Hepatocyte (in vitro differentiated cells): ENCODE measurements around the gene UBE2E1.

ENCODE experiments used
- EZH2phosphoT487 ChIP-seq: fragments of 200-600 bp; sonication (generic); IDR thresholded peaks from one replicate; pipeline ENCODE4 v1.6.1; 2018; ENCODE audit warnings: antibody characterized with exemption, mild to moderate bottlenecking, low read depth, moderate library complexity; ENCODE audit not compliant: unreplicated experiment, severe bottlenecking
- TF ChIP-seq, protein P1 (sequence below): fragments of 200-600 bp; sonication (generic); IDR thresholded peaks from 2 replicates; pipeline ENCODE4 v1.5.1; 2016; ENCODE audit warnings: antibody characterized with exemption, mild to moderate bottlenecking; ENCODE audit not compliant: poor library complexity

DNA sequence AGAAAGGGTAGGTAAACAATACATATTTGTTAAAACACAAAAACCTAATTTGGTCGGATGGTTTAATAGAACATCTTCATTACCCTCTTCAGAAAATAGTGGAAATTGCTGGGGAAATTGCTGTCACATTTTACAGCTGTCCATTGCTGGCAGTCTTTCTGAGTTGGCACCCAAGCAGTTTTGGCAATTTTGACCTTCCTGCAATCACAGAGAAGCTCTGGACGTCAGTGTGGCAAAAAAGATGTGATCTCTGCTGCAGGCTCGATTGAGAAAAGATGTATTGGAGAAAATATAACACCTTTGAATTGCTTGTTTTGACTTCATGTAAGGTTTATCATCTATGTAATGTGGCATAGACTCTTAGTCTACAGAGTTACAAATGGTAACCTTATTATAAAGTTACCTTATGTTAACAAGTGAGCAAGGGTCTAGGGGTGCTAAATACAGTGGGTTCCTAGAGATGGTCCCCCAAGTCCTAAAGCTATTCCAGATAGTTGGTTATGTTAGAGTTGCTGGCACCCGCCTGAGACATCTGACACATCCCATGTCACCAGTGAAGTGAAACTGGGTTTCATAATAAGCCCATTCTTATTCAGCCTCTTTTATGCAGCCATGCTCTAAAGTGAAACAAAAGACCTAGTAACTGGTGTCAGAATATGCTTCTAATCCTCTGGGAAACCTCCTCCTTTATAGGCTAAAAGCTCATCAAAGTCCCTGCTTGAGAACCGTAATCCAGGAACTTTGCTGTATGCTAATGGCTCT, 14.0 kb downstream of the UBE2E1 start:
- TF ChIP-seq, protein P1, sequence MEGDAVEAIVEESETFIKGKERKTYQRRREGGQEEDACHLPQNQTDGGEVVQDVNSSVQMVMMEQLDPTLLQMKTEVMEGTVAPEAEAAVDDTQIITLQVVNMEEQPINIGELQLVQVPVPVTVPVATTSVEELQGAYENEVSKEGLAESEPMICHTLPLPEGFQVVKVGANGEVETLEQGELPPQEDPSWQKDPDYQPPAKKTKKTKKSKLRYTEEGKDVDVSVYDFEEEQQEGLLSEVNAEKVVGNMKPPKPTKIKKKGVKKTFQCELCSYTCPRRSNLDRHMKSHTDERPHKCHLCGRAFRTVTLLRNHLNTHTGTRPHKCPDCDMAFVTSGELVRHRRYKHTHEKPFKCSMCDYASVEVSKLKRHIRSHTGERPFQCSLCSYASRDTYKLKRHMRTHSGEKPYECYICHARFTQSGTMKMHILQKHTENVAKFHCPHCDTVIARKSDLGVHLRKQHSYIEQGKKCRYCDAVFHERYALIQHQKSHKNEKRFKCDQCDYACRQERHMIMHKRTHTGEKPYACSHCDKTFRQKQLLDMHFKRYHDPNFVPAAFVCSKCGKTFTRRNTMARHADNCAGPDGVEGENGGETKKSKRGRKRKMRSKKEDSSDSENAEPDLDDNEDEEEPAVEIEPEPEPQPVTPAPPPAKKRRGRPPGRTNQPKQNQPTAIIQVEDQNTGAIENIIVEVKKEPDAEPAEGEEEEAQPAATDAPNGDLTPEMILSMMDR, result no peak
- TF ChIP-seq EZH2phosphoT487, result no peak
